Placental pericyte (primary cell): ENCODE results near the gene ADD2. TPM values are rescaled to one million over a fixed set of nuclear protein-coding genes. Genes with fewer than 3 reads are reported as not detected.

Source experiments
- small RNA-seq: library from RNA; depleted of rRNA; stranded (forward); fragments of <200 nt; gene quantifications from one replicate; pipeline ENCODE3, GENCODE V24; 2012; ENCODE audit warnings: low replicate concordance
- total RNA-seq: library from RNA; depleted of rRNA; stranded (reverse); fragments of >200 nt; gene quantifications from 2 replicates; pipeline ENCODE4 v1.2.3, GENCODE V29; 2012

ADD2 gene
- 0.14 TPM in 1 of 2 replicates, not detected in the other for total RNA-seq

DNA sequence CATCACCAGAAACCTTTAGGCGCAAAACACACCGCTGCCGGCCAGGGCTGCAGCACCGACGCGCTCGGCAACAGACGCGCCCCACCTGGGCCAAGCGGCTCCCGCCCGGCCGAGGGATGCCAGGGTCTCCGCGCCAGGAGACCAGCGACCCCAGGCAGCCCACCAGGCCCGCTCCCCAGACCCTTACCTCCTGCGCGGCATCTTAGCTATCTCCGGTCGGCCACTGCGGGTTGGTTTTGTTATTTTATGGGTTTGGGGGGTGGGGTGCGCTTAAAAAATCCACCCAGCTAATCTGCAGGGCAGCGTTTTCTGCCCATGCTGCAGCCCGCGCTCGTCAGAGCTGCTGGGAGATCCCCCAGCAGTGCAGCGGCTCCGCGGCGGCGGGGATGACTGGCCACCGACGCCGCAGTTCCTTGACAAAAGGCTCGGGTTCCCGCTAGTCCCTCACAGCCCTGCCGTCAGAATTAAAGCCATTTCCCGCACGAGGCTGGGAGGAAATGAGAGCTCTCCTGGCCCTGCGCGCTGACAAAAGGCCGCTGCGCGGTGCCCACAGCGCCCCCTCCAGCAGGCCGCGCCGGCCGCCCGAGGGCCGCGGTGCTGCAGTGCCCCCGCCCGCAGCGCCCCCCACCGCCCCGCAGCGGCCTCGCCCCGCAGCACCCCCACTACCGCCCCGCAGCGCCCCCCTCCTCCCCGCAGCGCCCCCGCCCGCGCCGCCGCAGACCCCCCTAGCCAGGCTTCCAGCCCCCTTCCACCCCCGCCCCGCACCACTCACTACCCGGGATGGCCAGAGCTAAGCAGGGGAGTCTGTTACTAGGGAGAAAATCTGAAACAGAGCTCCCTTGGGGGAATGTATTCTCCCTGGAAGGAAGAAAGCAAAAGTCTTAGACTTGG lies at the start of gene ADD2:
ADD2 (minus strand) TSS at position 502 of the 891 bp plus-strand sequence. CDS start 61,792 bp downstream, outside the sequence.

GRCh38 chr2:70790136-70790828 lies 22.3 kb upstream of the ADD2 start, which contains the start of gene FIGLA:
TSS of gene FIGLA (minus strand) at chr2:70790643. CDS start at chr2:70790638, 5 bp downstream.

Small RNAs within 50 kb of the gene (small RNA-seq; reads per million reads assigned to genes)
- gene HMGN2P21, result not detected

Other genes with a start within 250 kb of the ADD2 start
- not detected in 2 replicates for gene TGFA, start 214.4 kb downstream of the ADD2 start, total RNA-seq
- gene FIGLA, start 22.4 kb upstream of the ADD2 start, total RNA-seq, result not detected in 2 replicates
- not detected in 2 replicates for gene CLEC4F, start 52.4 kb upstream of the ADD2 start, total RNA-seq
- gene CD207, start 67.6 kb upstream of the ADD2 start, total RNA-seq, result not detected in 2 replicates
- gene VAX2, start 132.4 kb upstream of the ADD2 start, total RNA-seq, result 2.6 and 4.2 TPM in 2 replicates
- gene ATP6V1B1, start 167.7 kb upstream of the ADD2 start, total RNA-seq, result 1.9 TPM in 1 of 2 replicates, not detected in the other
- gene ANKRD53, start 210.4 kb upstream of the ADD2 start, total RNA-seq, result 0.72 and 1.3 TPM in 2 replicates
- gene TEX261, start 226.7 kb upstream of the ADD2 start, total RNA-seq, result 27.1 and 43.5 TPM in 2 replicates